GM12892 (cell line): Measurements from ENCODE around the gene HNRNPL.

Experiments
- POLR2A ChIP-seq: IDR thresholded peaks from 2 replicates; pipeline ENCODE4 v1.6.1; 2011; ENCODE audit warnings: low read depth, low read length, control low read depth
- POLR2AphosphoS5 ChIP-seq: IDR thresholded peaks from 2 replicates; pipeline ENCODE4 v1.6.1; 2011; ENCODE audit warnings: low read depth, low read length, control low read depth

- TF ChIP-seq POLR2AphosphoS5 (no peak), POLR2A (no peak)
Measured at GRCh38 chr19:38846097-38846496, 3.7 kb downstream of the HNRNPL start.
